Endothelial cell of umbilical vein (primary cell): ENCODE results near the gene SIPA1. TPM values are rescaled to one million over a fixed set of nuclear protein-coding genes. Genes with fewer than 3 reads are reported as not detected.

Source experiments
- BruUV-seq: library from RNA; stranded (reverse); fragments of 400-500 nt; replicated peaks from 2 replicates; lab custom pipeline; 2021; lab: Mats Ljungman, UMichigan
- CTCF ChIA-PET: fragments of 300-600, 350-600 bp; sonication (Branson Sonifier 250); formaldehyde crosslinking; loops from one replicate; lab custom pipeline; 2021; ENCODE audit warnings: antibody characterized with exemption, inconsistent platforms; lab: Charles Lee
- POLR2A ChIA-PET: fragments of 300-600, 350-600 bp; sonication (Branson Sonifier 250); formaldehyde crosslinking; loops from one replicate; lab custom pipeline; 2021; ENCODE audit warnings: antibody characterized with exemption, inconsistent platforms; lab: Charles Lee
- DNase-seq: peaks from one replicate; pipeline ENCODE4 v3.0.0-alpha.2; 2011; ENCODE audit warnings: low read depth, low spot score
- FAIRE-seq: peaks from 2 replicates; lab custom pipeline; 2011; peaks lifted over from hg19 to GRCh38; lab: Jason Lieb, UNC
- H2AFZ ChIP-seq: 2 replicates; pipeline ENCODE4 v1.6.0; 2012; ENCODE audit warnings: low read depth, low read length, control low read depth, inconsistent platforms
- H3K27ac ChIP-seq: 2 replicates; pipeline ENCODE4 v1.5.1; 2011; ENCODE audit warnings: low read depth, mild to moderate bottlenecking, control low read depth, low read length, moderate library complexity; ENCODE audit not compliant: insufficient read depth
- H3K27me3 ChIP-seq, 2 experiments: 2 replicates each; pipeline versions ENCODE4 v1.6.0 to v1.6.1; 2011; ENCODE audit warnings: low read length in 2 of 2, mixed read lengths in 1 of 2; ENCODE audit not compliant: control insufficient read depth in 2 of 2, insufficient read depth in 2 of 2
- H3K36me3 ChIP-seq, 2 experiments: 2 replicates in 1 of 2; 3 replicates in 1 of 2; pipeline ENCODE4 v1.5.1; 2011; ENCODE audit warnings: low read length in 2 of 2, mild to moderate bottlenecking in 1 of 2, moderate library complexity in 1 of 2; ENCODE audit not compliant: control insufficient read depth in 2 of 2, insufficient read depth in 2 of 2; ENCODE audit errors: extremely low read depth in 1 of 2
- H3K4me1 ChIP-seq: 3 replicates; pipeline ENCODE4 v1.5.1; 2011; ENCODE audit warnings: mild to moderate bottlenecking, low read length; ENCODE audit not compliant: control insufficient read depth, insufficient read depth; ENCODE audit errors: extremely low read depth
- H3K4me2 ChIP-seq: 2 replicates; pipeline ENCODE4 v1.6.1; 2011; ENCODE audit warnings: low read length, control low read depth, mixed read lengths; ENCODE audit not compliant: insufficient read depth
- H3K4me3 ChIP-seq, 3 experiments: fragments of 200-600 bp in 1 of 3; sonication (generic), shearing (Covaris generic) in 1 of 3; replicated peaks in 1 of 3; 2 replicates each; pipeline ENCODE4 v1.5.1; 2011 to 2016; ENCODE audit warnings: control low read depth in 3 of 3, low read length in 3 of 3, mild to moderate bottlenecking in 2 of 3, inconsistent platforms in 1 of 3, low read depth in 1 of 3, moderate library complexity in 1 of 3; ENCODE audit not compliant: insufficient read depth in 1 of 3
- H3K79me2 ChIP-seq: 2 replicates; pipeline ENCODE4 v1.6.0; 2012; ENCODE audit warnings: low read length, inconsistent platforms; ENCODE audit not compliant: control insufficient read depth, insufficient read depth
- H3K9ac ChIP-seq: replicated peaks from 2 replicates; pipeline ENCODE3; 2011; ENCODE audit warnings: low read length, control low read depth; ENCODE audit not compliant: insufficient read depth; ENCODE audit errors: extremely low read depth
- H3K9me1 ChIP-seq: replicated peaks from 3 replicates; pipeline ENCODE4 v1.6.0; 2011; ENCODE audit warnings: mild to moderate bottlenecking, low read length; ENCODE audit not compliant: control insufficient read depth, insufficient read depth; ENCODE audit errors: extremely low read depth
- H3K9me3 ChIP-seq: replicated peaks from 2 replicates; pipeline ENCODE4 v1.5.1; 2012; ENCODE audit warnings: low read length, inconsistent platforms; ENCODE audit not compliant: control insufficient read depth, insufficient read depth
- H4K20me1 ChIP-seq: replicated peaks from 2 replicates; pipeline ENCODE3; 2011; ENCODE audit warnings: mild to moderate bottlenecking, low read length; ENCODE audit not compliant: control insufficient read depth, insufficient read depth; ENCODE audit errors: extremely low read depth
- CTCF ChIP-seq, 2 donors: IDR thresholded peaks; 1 replicate in 1 of 2; 2 replicates in 1 of 2; pipeline ENCODE4 v1.5.1; 2011; ENCODE audit warnings: low read length in 2 of 2, mild to moderate bottlenecking in 2 of 2, moderate library complexity in 2 of 2, control low read depth in 1 of 2, inconsistent platforms in 1 of 2, low read depth in 1 of 2; ENCODE audit not compliant: insufficient read depth in 1 of 2; ENCODE audit errors: extremely low read depth in 1 of 2
- EZH2 ChIP-seq: IDR thresholded peaks from 2 replicates; pipeline ENCODE4 v1.6.1; 2012; ENCODE audit warnings: borderline replicate concordance, low read depth, mild to moderate bottlenecking, moderate library complexity, low read length, inconsistent platforms; ENCODE audit not compliant: severe bottlenecking
- FOS ChIP-seq: IDR thresholded peaks from 2 replicates; pipeline ENCODE4 v1.6.1; 2011; ENCODE audit warnings: mild to moderate bottlenecking, low read length, moderate library complexity, borderline replicate concordance; ENCODE audit not compliant: insufficient read depth
- GATA2 ChIP-seq: IDR thresholded peaks from 2 replicates; pipeline ENCODE4 v1.7.0; 2011; ENCODE audit warnings: low read depth, mild to moderate bottlenecking, moderate library complexity, mixed read lengths, low read length; ENCODE audit not compliant: insufficient read length, insufficient read depth
- JUN ChIP-seq: IDR thresholded peaks from 2 replicates; pipeline ENCODE4 v1.6.1; 2011; ENCODE audit warnings: borderline replicate concordance, low read depth; ENCODE audit not compliant: insufficient read length, insufficient read depth
- MAX ChIP-seq: IDR thresholded peaks from 2 replicates; pipeline ENCODE4 v1.6.1; 2011; ENCODE audit not compliant: insufficient read depth, insufficient read length
- MYC ChIP-seq: IDR thresholded peaks from one replicate; pipeline ENCODE4 v1.6.1; 2011; ENCODE audit warnings: mild to moderate bottlenecking, low read depth, low read length
- POLR2A ChIP-seq: IDR thresholded peaks from 2 replicates; pipeline ENCODE4 v1.6.1; 2012; ENCODE audit warnings: low read depth, mild to moderate bottlenecking, control low read depth, low read length
- POLR2AphosphoS5 ChIP-seq: IDR thresholded peaks from 2 replicates; pipeline ENCODE4 v1.6.1; 2012; ENCODE audit warnings: low read depth, mild to moderate bottlenecking, control low read depth, low read length, moderate library complexity; ENCODE audit not compliant: insufficient read depth
- dilution Hi-C: fragments of 300-500 bp; cut with MboI; formaldehyde crosslinking; loops from one replicate; pipeline ENCODE4 v1.15.0; 2019; ENCODE audit warnings: low sequenced_read_pairs; ENCODE audit not compliant: extremely low pct_ligation_motif_present
- intact Hi-C: fragments of 100-400 bp; cut with micrococcal nuclease; formaldehyde crosslinking; loops from one replicate; pipeline ENCODE4 v1.10.0; 2022
- polyA plus RNA-seq, 4 experiments: library from polyadenylated mRNA; depleted of rRNA in 3 of 4; stranded (reverse) in 3 of 4; unstranded in 1 of 4; fragments of >200 nt; gene quantifications; 2 replicates each; pipeline versions ENCODE4 v1.2.1 to v1.2.3, GENCODE V29; 2011 to 2012; ENCODE audit warnings: missing spikeins in 1 of 4
- total RNA-seq: library from RNA; stranded (reverse); gene quantifications from 2 replicates; pipeline ENCODE4 v1.2.3, GENCODE V29; 2021

SIPA1 gene
- total and polyA plus RNA-seq, 2 donors (not counting 3 experiments of a cell fraction or from before 2014, with no cell fraction given), result 67.5 to 119 TPM

GRCh38 chr11:65623852-65624616 is 13.9 kb upstream of the SIPA1 start:
- no peaks in the 10 kb centered on the region for H4K20me1 ChIP-seq
- CTCF ChIA-PET, result interaction anchor here (1.0 kb wide), 1 partner anchor 88 kb away, joined by 3 read pairs; the partner anchor contains the start of gene KAT5
- H3K9me1 ChIP-seq, result no peaks in the 10 kb centered on the region
- dilution Hi-C loops (no loop called here), intact Hi-C loops (no loop called here)
- no peaks in the 10 kb centered on the region for H3K4me1 ChIP-seq
- peaks cover 15 to 69% of the 10 kb centered on the region in 2 experiments for H3K36me3 ChIP-seq
- FAIRE-seq, result no peak
- no peaks in the 10 kb centered on the region for H3K9me3 ChIP-seq
- DNase-seq, result no peak
- no TSS peak for BruUV-seq
- H3K4me3 ChIP-seq, result no peak overlapping the region
- TF ChIP-seq JUN (no peak), GATA2 (no peak), POLR2AphosphoS5 (no peak), FOS (no peak), CTCF (IDR thresholded peaks at IDR 0.05; ENCODE audit: extremely low read depth in 1 of 2, insufficient read depth in 1 of 2, low read depth in 1 of 2, low read length in 2 of 2) (no peak), MAX (no peak), MYC (no peak), POLR2A (no peak), EZH2 (no peak)
- H3K79me2 ChIP-seq, result no peaks in the 10 kb centered on the region
- no peak overlapping the region for H3K9ac ChIP-seq
- H3K4me2 ChIP-seq, result no peak overlapping the region
- no peak overlapping the region for H3K27ac ChIP-seq
- H3K27me3 ChIP-seq, result no peaks in the 10 kb centered on the region
- H2AFZ ChIP-seq, result no peak overlapping the region
- POLR2A ChIA-PET, result no interaction called here
